Panc1 (cell line): ENCODE data around the gene LMO1. TPM values are rescaled to one million over a fixed set of nuclear protein-coding genes. Genes with fewer than 3 reads are reported as not detected.

ENCODE experiments used
- ATAC-seq: fragments of 200-7000 bp; cut with Tn5 transposase; 2 replicates; pipeline ENCODE4 v1.9.1; 2020; ENCODE audit warnings: mild to moderate bottlenecking, moderate library complexity
- BruUV-seq: library from RNA; stranded (reverse); fragments of 400-500 nt; replicated peaks from 2 replicates; lab custom pipeline; 2021; lab: Mats Ljungman, UMichigan
- CTCF ChIA-PET: fragments of 300-600 bp; sonication (Branson Sonifier 250); formaldehyde crosslinking; loops from one replicate; lab custom pipeline; 2022; ENCODE audit warnings: antibody characterized with exemption; lab: Charles Lee
- POLR2A ChIA-PET: fragments of 300-600 bp; sonication (Branson Sonifier 250); formaldehyde crosslinking; loops from one replicate; lab custom pipeline; 2022; ENCODE audit warnings: antibody characterized with exemption; lab: Charles Lee
- DNase-seq: peaks from one replicate; pipeline ENCODE4 v3.0.0-alpha.2; 2010; ENCODE audit warnings: low read depth, low spot score
- H3K27ac ChIP-seq: 2 replicates; pipeline ENCODE4 v1.5.1; 2011; ENCODE audit warnings: mild to moderate bottlenecking, low read length, inconsistent platforms
- H3K27me3 ChIP-seq: fragments of 200-500 bp; sonication (Bioruptor generic); 2 replicates; pipeline ENCODE4 v1.6.0; 2014; ENCODE audit warnings: low read length, inconsistent platforms; ENCODE audit not compliant: control insufficient read depth, insufficient read depth
- H3K36me3 ChIP-seq: fragments of 200-500 bp; sonication (Bioruptor generic); 2 replicates; pipeline ENCODE4 v1.5.1; 2014; ENCODE audit warnings: inconsistent platforms, mild to moderate bottlenecking, low read length, moderate library complexity; ENCODE audit not compliant: control insufficient read depth, insufficient read depth
- H3K4me1 ChIP-seq: 2 replicates; pipeline ENCODE4 v1.5.1; 2011; ENCODE audit warnings: inconsistent platforms, mild to moderate bottlenecking, low read length, moderate library complexity; ENCODE audit not compliant: control insufficient read depth, insufficient read depth
- H3K4me3 ChIP-seq, 2 experiments: 2 replicates each; pipeline ENCODE4 v1.5.1; 2011 to 2012; ENCODE audit warnings: low read depth in 2 of 2, low read length in 2 of 2, mild to moderate bottlenecking in 2 of 2, inconsistent platforms in 1 of 2, moderate library complexity in 1 of 2
- H3K9me3 ChIP-seq: fragments of 200-500 bp; sonication (Bioruptor generic); 2 replicates; pipeline ENCODE4 v1.5.1; 2014; ENCODE audit warnings: low read depth, mild to moderate bottlenecking, inconsistent platforms, low read length, moderate library complexity; ENCODE audit not compliant: control insufficient read depth, insufficient read depth
- CTCF ChIP-seq: fragments of 450-650 bp; IDR thresholded peaks from 2 replicates; pipeline ENCODE4 v1.5.1; 2017; ENCODE audit warnings: mild to moderate bottlenecking
- POLR2AphosphoS5 ChIP-seq: IDR thresholded peaks from 2 replicates; pipeline ENCODE4 v1.6.1; 2012; ENCODE audit warnings: mild to moderate bottlenecking, low read depth, low read length, moderate library complexity
- SIN3A ChIP-seq: IDR thresholded peaks from 2 replicates; pipeline ENCODE4 v1.6.1; 2012; ENCODE audit warnings: low read depth, mild to moderate bottlenecking, low read length, moderate library complexity, borderline replicate concordance; ENCODE audit not compliant: insufficient read depth
- TCF7L2 ChIP-seq: IDR thresholded peaks from 2 replicates; pipeline ENCODE4 v1.6.1; 2011; ENCODE audit warnings: mild to moderate bottlenecking, low read depth, low read length, inconsistent platforms
- in situ Hi-C: cut with HindIII; loops from 2 replicates; pipeline ENCODE4 v1.10.0; 2016; ENCODE audit warnings: low sequenced_read_pairs, low pct_unique_long_range_greater_than_20kb
- intact Hi-C: fragments of 100-400 bp; cut with micrococcal nuclease; formaldehyde crosslinking; loops from one replicate; pipeline ENCODE4 v1.10.0; 2022; ENCODE audit not compliant: unreplicated experiment
- total RNA-seq: library from RNA; stranded (reverse); gene quantifications from one replicate; pipeline ENCODE4 v1.2.1, GENCODE V29; 2021; ENCODE audit not compliant: unreplicated experiment
- TF ChIP-seq, protein P1 (sequence below), 2 experiments: IDR thresholded peaks; 2 replicates each; pipeline ENCODE4 v1.6.1; 2011 to 2012; ENCODE audit warnings: low read depth in 2 of 2, control low read depth in 1 of 2, low read length in 1 of 2, mild to moderate bottlenecking in 1 of 2, moderate library complexity in 1 of 2; ENCODE audit not compliant: insufficient read depth in 1 of 2

LMO1 gene
- total RNA-seq, 1 experiment from 2014 or later, result not detected

- Histone ChIP-seq H3K9me3 (no peaks in the 10 kb centered on the region), H3K36me3 (no peaks in the 10 kb centered on the region), H3K4me3 (no peak overlapping the region), H3K27me3 (peaks cover 17% of the 10 kb centered on the region), H3K27ac (no peak overlapping the region), H3K4me1 (no peaks in the 10 kb centered on the region)
- DNase-seq (no peak), ATAC-seq (no peak)
- BruUV-seq, result no TSS peak
- TF ChIP-seq, protein P1, sequence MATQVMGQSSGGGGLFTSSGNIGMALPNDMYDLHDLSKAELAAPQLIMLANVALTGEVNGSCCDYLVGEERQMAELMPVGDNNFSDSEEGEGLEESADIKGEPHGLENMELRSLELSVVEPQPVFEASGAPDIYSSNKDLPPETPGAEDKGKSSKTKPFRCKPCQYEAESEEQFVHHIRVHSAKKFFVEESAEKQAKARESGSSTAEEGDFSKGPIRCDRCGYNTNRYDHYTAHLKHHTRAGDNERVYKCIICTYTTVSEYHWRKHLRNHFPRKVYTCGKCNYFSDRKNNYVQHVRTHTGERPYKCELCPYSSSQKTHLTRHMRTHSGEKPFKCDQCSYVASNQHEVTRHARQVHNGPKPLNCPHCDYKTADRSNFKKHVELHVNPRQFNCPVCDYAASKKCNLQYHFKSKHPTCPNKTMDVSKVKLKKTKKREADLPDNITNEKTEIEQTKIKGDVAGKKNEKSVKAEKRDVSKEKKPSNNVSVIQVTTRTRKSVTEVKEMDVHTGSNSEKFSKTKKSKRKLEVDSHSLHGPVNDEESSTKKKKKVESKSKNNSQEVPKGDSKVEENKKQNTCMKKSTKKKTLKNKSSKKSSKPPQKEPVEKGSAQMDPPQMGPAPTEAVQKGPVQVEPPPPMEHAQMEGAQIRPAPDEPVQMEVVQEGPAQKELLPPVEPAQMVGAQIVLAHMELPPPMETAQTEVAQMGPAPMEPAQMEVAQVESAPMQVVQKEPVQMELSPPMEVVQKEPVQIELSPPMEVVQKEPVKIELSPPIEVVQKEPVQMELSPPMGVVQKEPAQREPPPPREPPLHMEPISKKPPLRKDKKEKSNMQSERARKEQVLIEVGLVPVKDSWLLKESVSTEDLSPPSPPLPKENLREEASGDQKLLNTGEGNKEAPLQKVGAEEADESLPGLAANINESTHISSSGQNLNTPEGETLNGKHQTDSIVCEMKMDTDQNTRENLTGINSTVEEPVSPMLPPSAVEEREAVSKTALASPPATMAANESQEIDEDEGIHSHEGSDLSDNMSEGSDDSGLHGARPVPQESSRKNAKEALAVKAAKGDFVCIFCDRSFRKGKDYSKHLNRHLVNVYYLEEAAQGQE (IDR thresholded peaks at IDR 0.05; ENCODE audit: insufficient read depth in 1 of 2, low read depth in 2 of 2, low read length in 1 of 2), result no peak
- TF ChIP-seq TCF7L2 (no peak), CTCF (no peak), SIN3A (no peak), POLR2AphosphoS5 (no peak)
- in situ Hi-C loops, result no loop called here
- ChIA-PET CTCF (no interaction called here), POLR2A (no interaction called here)
- intact Hi-C loops, result no loop called here
Observed at GRCh38 chr11:8293171-8293570, 29.5 kb upstream of the LMO1 start.

GRCh38 chr11:8292351-8292750 is 28.7 kb upstream of the LMO1 start:
- no peaks in the 10 kb centered on the region for H3K9me3 ChIP-seq
- no peaks in the 10 kb centered on the region for H3K4me1 ChIP-seq
- in situ Hi-C loops (no loop called here), intact Hi-C loops (no loop called here)
- no peaks in the 10 kb centered on the region for H3K36me3 ChIP-seq
- BruUV-seq, result no TSS peak
- ChIA-PET CTCF (no interaction called here), POLR2A (no interaction called here)
- H3K4me3 ChIP-seq, result no peak overlapping the region
- no peak overlapping the region for H3K27ac ChIP-seq
- DNase-seq (no peak), ATAC-seq (no peak)
- peaks cover 17% of the 10 kb centered on the region for H3K27me3 ChIP-seq
- TF ChIP-seq, protein P1 (IDR thresholded peaks at IDR 0.05; ENCODE audit: insufficient read depth in 1 of 2, low read depth in 2 of 2, low read length in 1 of 2), result no peak
- TF ChIP-seq TCF7L2 (no peak), SIN3A (no peak), CTCF (no peak), POLR2AphosphoS5 (no peak)
